ENCODE results near the gene ADGRG6.

Gene ADGRG6

DNA sequence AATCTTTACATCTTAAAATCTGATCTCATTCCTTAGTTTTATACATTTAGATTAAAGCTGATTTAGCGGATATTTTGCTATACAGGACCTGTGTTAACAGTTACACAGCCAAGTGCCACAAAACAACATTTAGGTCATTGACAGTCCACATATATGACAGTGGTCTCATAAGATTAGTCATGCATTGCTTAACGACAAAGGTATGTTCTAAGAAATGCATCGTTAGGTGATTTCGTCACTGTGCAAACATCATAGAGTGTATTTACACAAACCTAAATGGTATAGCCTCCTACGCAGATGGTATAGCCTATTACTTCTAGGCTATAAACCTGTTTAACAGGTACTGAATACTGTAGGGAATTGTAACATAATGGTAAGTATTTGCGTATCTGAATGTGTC, 21.6 kb downstream of the ADGRG6 start:
- DNase-seq (ENCODE audit: low read depth) = no peak
- no peak for TF ChIP-seq CTCF (conservative IDR thresholded peaks at IDR 0.05; ENCODE audit: control insufficient read depth, insufficient read depth, low read depth, low read length)
- no peak overlapping the region for H3K4me3 ChIP-seq (ENCODE audit: control insufficient read depth, low read depth, low read length)

DNA sequence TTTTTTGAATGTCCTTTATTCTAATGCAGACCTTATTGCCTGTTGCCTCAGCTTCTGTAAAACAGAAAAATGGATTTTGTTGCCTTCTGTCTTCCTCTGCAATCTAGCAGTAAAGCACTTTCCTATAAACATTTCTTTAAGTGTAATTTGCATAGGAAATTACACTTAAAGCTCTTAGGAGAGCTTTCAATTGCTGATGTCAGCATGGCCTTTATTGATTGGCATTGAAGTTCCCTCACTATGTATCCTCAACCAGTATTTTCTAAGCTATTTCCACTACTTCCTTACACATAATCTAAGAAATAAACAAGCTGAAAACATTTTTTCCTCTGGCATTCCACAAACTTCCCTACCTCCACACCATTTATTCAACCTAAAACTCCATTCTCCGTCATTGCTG, 22.3 kb downstream of the ADGRG6 start:
- TF ChIP-seq CTCF (conservative IDR thresholded peaks at IDR 0.05; ENCODE audit: control insufficient read depth, insufficient read depth, low read depth, low read length) = no peak
- no peak for DNase-seq (ENCODE audit: low read depth)
- no peak overlapping the region for H3K4me3 ChIP-seq (ENCODE audit: control insufficient read depth, low read depth, low read length)

DNA sequence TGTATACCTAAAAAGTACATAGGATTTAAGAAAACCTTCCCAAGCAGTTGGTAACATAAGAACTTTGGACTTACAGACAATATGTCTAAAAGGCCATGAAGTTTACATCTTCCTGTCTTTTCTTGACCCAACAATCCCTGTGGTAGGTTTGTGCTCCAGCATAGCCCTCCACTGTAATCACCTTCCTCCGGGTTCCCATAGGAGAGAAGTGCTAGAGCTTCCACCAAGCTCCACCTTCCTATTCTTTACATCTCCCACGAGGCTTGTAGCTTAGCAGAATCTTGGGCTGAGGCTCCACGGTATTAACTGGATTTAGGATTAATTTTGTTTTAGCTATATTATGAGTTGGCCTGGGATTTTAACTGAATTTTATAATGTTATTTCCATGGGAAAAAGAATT, 23.3 kb downstream of the ADGRG6 start:
- no peak for TF ChIP-seq CTCF (conservative IDR thresholded peaks at IDR 0.05; ENCODE audit: control insufficient read depth, insufficient read depth, low read depth, low read length)
- DNase-seq (ENCODE audit: low read depth) = no peak
- H3K4me3 ChIP-seq (ENCODE audit: control insufficient read depth, low read depth, low read length) = no peak overlapping the region

DNA sequence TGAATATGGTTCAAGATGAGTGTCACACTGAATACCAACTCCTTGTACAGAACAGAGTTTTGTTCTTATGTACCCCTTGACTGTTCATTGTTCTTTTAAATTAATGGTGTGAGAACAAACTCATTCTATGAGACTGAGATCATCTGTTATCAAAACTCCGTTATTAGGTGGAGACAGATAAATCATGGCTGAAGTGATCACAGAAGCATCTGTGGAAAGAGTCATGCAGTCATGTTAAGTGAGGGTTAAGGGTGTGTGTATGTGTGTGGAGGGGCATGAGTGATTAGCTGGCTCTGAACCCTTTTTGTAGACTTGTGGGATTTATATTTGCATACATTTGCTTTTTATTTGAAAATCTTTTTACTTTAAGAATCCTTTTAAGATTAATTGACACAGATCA, 24.7 kb downstream of the ADGRG6 start:
- no peak for TF ChIP-seq CTCF (conservative IDR thresholded peaks at IDR 0.05; ENCODE audit: control insufficient read depth, insufficient read depth, low read depth, low read length)
- no peak overlapping the region for H3K4me3 ChIP-seq (ENCODE audit: control insufficient read depth, low read depth, low read length)
- no peak for DNase-seq (ENCODE audit: low read depth)

DNA sequence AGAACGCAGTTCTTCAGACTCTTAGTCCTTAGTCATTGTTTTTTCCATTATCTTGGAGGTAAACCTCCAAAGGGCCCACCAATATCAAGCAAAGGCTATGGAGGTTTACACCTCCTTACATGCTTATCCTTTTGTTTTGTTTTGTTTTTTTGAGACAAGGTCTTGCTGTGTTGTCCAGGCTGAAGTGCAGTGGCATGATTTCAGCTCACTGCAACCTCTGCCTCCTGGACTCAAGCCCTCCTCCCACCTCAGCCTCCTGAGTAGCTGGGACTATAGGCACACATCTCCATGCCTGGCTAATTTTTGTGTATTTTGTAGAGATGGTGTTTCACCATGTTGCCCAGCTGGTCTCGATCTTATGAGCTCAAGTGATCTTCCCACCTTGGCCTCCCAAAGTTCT, 26.3 kb downstream of the ADGRG6 start:
- DNase-seq (ENCODE audit: low read depth) = no peak
- no peak overlapping the region for H3K4me3 ChIP-seq (ENCODE audit: control insufficient read depth, low read depth, low read length)
- TF ChIP-seq CTCF (conservative IDR thresholded peaks at IDR 0.05; ENCODE audit: control insufficient read depth, insufficient read depth, low read depth, low read length) = no peak

- no peak overlapping the region for H3K4me3 ChIP-seq (ENCODE audit: control insufficient read depth, low read depth, low read length)
- DNase-seq (ENCODE audit: low read depth) = no peak
- no peak for TF ChIP-seq CTCF (conservative IDR thresholded peaks at IDR 0.05; ENCODE audit: control insufficient read depth, insufficient read depth, low read depth, low read length)
These were observed 27.8 kb downstream of the ADGRG6 start for GRCh38 chr6:142329486-142330113.

- H3K4me3 ChIP-seq (ENCODE audit: control insufficient read depth, low read depth, low read length) = no peak overlapping the region
These were observed 29.3 kb downstream of the ADGRG6 start for GRCh38 chr6:142331075-142331551.

More at GRCh38 chr6:142331075-142331551, 29.3 kb downstream of the ADGRG6 start:
- no peak for DNase-seq (ENCODE audit: low read depth)
- TF ChIP-seq CTCF (conservative IDR thresholded peaks at IDR 0.05; ENCODE audit: control insufficient read depth, insufficient read depth, low read depth, low read length) = no peak
